GM20431 (cell line): Measurements from ENCODE around the gene CAPN2.
"Not testable (repeated sequence)": the region's sequence is repeated elsewhere in the genome, so short reads cannot be mapped to it uniquely, and the experiment has no call there.

ENCODE experiments used
- in situ Hi-C: fragments of 300-500 bp; cut with MseI, MboI; formaldehyde crosslinking; loops from one replicate; pipeline ENCODE4 v1.15.0; 2020; ENCODE audit warnings: low sequenced_read_pairs; ENCODE audit not compliant: unreplicated experiment

CAPN2 gene

GRCh38 chr1:223733898-223734852, 21.8 kb downstream of the CAPN2 start:
- in situ Hi-C loops: no loop called here

GRCh38 chr1:223736638-223737037, 24.3 kb downstream of the CAPN2 start:
- in situ Hi-C loops: not testable (repeated sequence)

GRCh38 chr1:223737342-223737741, 25.0 kb downstream of the CAPN2 start:
- in situ Hi-C loops: no loop called here

DNA sequence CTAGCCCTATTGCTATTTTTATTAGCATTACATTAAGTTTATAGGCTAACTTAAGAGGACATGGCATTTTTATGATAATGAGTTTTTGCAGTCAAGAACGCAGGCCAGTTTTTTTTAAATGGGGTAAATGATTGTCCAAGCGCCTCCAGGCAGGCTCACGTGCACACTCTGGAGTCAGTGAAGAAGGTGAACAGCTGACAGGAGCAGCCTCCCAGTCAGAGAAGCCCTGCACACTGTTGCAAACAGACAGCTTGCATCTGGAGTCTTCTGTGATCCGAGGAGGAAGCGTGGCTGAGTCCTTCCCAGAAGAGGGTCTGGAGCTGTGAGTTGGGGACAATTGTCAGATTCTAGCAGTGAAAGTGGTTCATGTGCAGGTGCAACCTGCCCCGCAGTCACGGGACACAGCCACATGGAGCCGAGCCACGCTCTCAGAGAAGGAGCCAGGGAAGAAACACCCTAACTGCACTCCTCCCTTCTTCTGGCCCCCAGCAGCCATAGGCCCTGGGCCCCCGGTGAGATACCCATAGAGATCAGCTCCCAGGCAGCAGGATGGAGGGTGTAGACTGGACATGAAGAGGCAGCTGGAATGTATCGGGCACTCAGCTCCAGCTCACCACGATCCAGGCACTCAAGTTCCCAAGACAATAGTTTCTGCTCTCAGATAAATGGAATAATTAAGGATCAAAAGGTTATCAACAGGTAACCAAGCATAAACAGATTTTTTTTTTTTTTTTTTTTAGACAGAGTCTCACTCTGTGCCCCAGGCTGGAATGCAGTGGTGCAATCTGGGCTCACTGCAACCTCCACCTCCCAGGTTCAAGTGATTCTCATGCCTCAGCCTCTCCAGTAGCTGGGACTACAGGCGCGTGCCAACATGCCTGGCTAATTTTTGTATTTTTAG, 26.4 kb downstream of the CAPN2 start:
- in situ Hi-C loops: no loop called here

- in situ Hi-C loops: no loop called here
These were observed 27.2 kb downstream of the CAPN2 start for GRCh38 chr1:223739366-223740037.

DNA sequence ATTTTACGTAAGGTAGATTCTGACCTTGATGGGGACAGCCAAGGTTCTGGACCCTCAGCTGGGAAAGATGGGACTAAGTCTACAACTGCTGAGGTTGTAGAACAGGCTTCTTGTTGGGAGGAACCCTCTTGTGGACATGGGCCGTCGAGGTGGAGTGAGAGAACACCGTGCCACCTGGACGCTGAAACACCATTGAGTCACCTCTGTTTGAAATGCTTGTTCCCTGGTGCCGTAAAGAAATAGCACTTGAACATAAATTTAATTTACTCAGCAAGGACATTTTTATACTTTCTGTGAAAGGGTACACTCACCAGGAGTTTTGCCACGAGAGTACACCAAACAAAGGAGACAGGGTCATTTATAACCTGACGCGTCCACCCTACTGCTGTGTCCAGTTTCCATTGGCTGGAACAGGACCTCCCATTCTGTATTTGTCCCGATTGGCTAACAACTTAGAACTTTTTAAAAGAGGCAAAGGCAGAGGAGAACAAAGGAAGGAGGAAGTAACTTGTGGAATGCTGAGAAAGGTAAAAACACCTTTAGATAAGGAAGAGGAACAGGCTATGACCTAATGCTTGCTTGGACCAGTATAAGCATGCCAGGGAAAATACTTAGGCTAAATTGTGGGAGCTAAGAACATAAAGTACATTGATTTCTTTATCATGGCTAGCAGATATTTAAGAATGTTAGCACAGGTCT, 27.8 kb downstream of the CAPN2 start:
- in situ Hi-C loops: not testable (repeated sequence)

DNA sequence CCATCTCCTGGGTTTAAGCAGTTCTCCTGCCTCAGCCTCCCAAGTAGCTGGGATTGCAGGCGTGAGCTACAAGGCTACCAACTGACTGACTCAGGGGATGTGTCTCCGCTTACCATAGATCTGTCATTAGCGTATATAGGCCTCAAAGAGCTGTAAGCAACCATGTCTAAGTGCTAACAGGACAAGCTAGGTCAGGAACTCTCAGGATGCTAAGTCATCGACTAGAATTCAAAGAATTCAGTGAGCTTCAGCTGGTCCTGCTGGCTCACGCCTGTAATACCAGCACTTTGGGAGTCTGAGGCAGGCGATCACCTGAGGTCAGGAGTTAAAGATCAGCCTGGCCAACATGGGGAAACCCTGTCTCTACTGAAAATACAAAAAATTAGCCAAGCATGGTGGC, 29.5 kb downstream of the CAPN2 start:
- in situ Hi-C loops: no loop called here

DNA sequence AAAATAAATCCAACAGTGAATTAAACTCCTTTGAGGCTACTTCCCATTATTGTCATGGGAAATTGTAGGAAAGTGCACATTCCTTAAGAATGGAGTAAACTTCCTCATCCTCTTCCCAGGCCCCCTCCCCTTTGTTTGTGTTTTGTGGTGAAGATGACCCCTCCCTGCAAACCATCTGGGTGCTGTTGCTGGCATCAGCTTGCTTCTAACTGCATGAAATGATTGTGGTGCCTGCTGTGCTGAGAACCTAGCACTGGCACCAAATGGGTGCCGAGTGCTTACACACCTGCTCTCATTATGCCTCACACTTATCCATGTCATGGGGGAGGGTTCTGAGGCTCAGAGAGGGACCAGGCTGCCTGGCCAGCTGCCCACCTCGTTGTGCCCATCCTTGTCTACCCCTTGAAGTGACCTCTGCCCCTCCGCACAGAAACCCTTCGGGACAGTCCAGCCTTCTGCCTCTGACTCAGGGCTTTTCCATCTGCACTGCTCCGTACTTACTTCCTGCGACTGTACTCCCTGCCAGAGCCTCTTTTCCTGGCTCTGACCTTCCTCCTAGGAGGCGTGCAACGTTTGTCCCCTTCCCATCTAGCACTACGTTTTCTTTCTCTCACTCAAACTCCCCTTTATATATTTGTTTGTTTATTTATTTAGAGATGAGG, 30.6 kb downstream of the CAPN2 start:
- in situ Hi-C loops: no loop called here

DNA sequence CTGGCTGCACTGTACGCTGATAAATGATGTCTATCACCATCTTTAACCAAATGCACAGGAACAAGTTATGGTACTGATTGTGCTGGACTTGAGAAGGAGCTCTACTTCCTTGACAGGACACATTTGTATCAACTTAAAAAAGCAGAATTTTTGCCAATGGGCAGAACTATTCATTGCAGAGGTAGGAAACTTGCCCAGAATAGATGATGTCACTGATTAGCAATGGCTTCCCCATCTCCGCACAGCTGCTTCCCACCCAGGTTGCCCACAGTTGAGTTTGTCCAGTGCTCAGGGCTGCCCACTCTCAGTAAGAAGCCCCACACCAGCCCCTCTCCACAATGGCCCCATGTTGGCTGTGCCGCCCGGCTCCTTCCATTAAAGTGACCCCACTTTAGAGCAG, 33.4 kb downstream of the CAPN2 start:
- in situ Hi-C loops: no loop called here

DNA sequence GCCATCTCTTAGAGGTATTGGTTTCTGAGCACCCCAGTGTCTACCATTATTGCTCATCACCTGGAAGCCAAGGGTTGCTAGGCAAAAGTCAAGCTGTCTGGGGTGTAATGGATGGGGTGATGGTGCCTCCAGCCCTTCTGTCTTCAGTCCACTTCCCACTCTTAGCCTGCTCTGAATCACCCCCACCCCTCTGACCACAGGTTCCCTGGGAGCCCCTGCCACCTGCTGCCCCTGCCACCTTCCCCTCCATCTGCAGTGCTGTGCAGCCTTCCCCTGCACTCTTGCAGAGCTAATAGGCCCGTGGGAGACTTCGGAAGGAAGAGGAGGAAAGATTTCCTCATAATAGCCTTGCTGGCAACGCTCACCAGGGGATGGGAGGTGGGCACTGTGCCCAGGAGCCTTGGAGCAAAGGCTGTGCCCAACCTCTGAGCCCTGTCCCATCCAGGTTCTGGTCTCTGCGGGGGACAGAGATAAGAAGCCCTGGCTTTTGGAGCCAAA, 35.5 kb downstream of the CAPN2 start:
- in situ Hi-C loops: no loop called here

- in situ Hi-C loops: no loop called here
These were observed 36.0 kb downstream of the CAPN2 start for GRCh38 chr1:223748405-223748772.

DNA sequence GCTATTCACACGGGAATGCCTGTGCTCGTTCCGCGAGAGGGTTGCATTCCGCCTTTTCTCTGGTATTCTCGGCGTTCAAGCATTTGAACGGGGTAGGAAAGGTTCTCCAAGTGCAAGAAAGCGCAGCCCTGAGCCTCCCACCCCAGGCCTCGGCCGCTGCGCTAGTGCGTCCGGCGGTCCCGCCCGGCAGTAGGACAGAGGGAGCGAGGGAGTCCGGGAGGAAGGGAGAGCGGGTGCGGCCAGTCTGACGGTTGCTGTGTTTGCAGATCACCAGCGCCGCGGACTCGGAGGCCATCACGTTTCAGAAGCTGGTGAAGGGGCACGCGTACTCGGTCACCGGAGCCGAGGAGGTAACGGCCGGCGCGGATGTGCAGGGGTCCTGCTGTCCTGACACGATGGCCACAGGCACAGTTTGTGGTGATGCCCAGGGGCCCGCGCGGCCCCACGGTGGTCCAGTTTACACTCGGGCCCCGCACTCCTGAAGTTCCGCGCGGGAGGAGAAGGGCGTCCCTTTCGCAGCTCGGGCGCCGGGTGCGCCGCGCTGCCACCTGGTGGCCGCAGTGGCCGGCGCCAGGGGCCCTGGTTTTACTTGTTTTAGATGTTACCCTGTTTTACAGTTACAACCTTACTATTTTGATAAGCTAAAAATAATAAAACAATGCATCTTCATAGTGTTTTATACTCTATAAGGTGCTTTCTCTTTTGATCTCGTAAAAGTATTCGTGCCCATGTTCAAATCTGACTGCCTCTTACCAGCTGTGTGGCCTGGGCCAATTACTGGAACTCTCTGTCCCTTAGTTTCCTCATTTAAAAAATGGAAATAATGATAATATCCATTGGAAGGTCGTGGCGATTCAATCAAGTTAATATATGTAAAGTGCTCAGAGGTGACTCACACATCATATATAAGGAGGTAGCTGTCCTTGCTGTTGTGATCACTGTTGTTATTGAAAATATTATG, 36.7 kb downstream of the CAPN2 start:
- in situ Hi-C loops: no loop called here

GRCh38 chr1:223750730-223751570, 38.6 kb downstream of the CAPN2 start:
- in situ Hi-C loops: loop anchor here (10.0 kb wide), 1 partner anchor 56 kb away; no protein-coding TSS in a partner anchor

- in situ Hi-C loops: loop anchor here (10.0 kb wide), 1 partner anchor 57 kb away; no protein-coding TSS in a partner anchor
These were observed 39.4 kb downstream of the CAPN2 start for GRCh38 chr1:223751696-223752095.

- in situ Hi-C loops: loop anchor here (10.0 kb wide), 1 partner anchor 58 kb away; no protein-coding TSS in a partner anchor
These were observed 40.6 kb downstream of the CAPN2 start for GRCh38 chr1:223752721-223753515.
